ENCODE results near the gene OSBPL9.
"Not testable (repeated sequence)": the region's sequence is repeated elsewhere in the genome, so short reads cannot be mapped to it uniquely, and the experiment has no call there.

The OSBPL9 gene

DNA sequence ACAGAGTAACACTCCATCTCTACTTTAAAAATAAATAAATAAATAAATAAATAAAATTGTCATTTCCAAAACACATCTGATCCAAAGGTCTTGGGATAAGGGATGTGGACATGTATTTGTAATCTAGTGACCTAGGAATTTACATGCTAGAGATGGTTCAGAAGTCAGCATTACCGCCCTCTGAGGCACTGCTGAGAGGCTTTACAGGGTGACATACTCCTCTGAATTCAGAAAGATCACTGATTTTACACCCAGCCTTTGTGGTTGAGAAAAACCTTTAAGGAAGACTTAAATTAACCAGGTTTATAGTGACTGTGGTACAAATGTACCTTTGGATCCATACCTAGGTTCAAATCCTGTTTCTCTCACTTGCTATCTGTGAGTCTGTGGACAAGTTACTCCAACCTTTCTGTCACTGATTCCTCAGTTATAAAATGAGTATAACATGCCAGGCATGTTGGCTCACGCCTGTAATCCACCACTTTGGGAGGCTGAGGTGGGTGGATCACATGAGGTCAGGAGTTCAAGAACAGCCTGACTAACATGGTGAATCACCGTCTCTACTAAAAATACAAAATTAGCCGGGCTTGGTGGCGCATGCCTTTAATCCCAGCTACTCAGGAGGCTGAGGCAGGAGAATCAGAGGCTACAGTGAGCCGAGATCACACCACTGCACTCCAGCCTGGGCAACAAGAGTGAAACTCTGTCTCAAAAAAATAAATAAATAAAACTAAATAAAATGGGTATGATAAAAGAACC is 20.1 kb downstream of the OSBPL9 start:
- DNase-seq (ENCODE audit: low read depth), result no peak

DNA sequence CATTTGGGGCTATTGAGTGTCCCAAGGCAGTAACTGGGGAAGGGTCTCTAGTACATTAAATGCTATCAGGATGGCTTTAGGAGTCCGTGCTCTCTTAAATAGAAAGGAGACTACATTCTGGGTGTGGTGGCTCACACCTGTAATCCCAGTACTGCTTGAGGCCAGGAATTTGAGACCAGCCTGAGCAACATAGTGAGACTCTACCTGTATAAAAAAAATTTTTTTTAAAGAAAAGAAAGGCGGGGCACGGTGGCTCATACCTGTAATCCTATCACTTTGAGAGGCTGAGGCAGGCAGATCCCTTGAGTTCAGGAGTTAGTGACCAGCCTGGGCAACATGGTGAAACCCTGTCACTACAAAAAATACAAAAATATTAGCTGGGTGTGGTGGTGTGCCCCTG is 21.5 kb downstream of the OSBPL9 start:
- no peak for DNase-seq (ENCODE audit: low read depth)

DNA sequence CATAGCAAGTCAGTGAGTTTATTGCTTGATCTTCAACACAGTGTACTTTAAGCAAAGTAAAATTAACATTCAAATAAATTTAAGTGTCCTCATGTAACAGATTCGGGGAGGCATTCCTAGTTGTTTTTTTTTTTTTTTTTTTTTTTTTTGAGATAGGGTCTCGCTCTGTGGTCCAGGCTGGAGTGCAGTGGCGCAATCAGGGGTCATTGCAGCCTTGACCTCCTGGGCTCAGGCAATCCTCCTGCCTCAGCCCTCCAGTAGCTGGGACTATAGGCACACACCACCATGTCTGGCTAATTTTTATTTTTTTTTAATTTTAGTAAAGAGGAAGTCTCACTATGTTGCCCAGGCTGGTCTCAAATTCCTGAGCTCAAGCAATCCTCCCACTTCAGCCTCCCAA is 22.8 kb downstream of the OSBPL9 start:
- DNase-seq (ENCODE audit: low read depth), result no peak

DNA sequence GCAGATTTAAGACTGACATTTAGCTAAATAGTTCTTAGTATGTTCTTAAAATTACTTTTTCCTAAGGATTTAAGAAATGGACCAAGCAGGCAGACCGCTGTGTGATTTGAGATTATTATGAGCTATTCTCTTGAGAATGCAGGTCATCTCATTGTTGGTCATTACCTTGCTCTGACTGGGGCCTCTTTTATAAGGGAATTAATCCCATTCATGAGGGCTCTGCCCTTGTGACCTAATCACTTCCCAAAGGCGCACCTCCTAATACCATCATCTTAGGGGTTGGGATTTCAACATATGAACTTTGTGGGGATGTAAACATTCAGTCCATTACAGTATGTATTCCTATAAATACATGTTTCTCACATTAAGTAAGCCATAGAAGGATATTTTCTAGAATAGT is 24.2 kb downstream of the OSBPL9 start:
- DNase-seq (ENCODE audit: low read depth), result no peak

DNA sequence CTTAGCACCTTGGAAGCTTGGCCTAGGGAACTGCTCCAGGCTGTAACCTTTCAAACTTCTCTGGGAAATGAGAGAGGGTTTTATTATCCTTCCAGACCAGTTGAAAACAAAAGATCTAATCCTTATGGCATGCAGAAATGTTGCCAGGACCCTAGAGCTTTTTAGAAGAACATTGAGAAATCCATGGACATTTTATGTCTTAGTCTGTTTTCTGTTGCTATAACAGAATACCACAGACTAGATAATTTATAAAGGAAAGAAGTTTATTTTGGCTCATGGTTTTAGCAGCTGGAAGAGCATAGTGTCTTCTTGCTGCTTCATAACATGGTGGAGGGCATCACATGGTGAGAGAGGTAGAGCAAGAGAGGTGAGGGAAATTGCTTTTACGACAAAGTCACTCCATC is 25.8 kb downstream of the OSBPL9 start:
- no peak for DNase-seq (ENCODE audit: low read depth)

DNA sequence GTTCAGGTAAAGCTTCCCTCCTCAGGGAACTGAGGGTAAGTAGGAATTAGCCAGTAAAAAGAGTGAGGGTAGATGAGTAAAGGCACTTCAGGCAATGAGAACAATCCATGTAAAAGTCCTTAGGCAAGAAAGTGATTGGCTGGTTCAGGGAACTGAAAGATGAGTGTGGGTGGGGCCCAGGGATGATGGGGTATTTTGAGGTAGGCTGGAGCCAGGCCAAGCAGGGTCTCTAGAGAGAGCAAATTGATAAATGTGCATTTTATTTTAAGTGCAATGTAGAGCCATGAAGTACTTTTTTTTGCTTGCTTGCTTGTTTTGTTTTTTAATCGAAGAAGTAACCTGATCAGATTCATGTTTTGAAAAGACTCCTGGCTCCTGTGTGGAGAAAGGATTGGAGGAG is 26.5 kb downstream of the OSBPL9 start:
- no peak for DNase-seq (ENCODE audit: low read depth)

DNA sequence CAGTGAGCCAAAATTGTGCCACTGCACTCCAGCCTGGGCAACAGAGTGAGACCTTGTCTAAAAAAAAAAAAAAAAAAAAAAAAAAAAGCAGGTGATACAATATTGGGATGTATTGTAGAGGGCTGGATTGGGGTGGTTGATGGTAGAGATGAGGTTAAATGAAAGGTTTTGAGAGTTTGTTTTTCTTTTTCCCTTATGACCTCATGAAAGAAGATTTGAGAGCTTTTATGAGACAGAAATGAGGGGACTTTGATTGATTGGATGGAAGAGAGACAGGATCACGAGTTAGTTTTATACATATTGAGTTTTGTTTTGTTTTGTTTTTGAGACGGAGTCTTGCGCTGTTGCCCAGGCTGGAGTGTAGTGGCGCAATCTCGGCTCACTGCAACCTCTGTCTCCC is 27.1 kb downstream of the OSBPL9 start:
- DNase-seq (ENCODE audit: low read depth), result no peak

DNA sequence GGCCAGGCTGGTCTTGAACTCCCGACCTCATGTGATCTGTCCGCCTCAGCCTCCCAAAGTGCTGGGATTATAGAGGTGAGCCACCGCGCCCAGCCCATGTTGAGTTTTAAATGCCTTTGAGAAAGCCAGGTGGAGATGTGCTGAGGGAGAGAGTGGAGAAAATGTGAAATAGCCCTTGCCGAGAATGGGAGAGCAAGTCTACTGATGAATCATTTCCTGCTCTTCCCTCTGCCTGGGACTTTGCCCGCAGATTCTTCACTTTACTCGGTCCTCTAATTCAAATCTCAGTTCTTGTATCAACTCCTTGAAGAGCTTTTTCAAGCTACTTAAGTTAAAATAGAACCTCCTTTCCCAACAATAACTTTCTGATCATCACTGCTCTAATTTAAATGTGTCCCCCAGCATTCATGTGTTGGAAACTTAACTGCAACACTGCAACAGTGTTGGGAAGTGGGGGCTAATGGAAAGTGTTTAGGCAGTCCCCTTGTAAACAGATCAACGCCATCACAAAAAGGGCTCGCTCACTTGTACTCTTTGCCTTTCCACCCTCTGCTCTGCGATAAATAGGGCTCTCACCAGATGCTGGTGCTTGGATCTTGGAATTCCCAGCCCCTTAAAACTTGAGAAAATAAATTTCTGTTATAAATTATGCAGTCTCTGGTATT is 27.8 kb downstream of the OSBPL9 start:
- no peak for DNase-seq (ENCODE audit: low read depth)

DNA sequence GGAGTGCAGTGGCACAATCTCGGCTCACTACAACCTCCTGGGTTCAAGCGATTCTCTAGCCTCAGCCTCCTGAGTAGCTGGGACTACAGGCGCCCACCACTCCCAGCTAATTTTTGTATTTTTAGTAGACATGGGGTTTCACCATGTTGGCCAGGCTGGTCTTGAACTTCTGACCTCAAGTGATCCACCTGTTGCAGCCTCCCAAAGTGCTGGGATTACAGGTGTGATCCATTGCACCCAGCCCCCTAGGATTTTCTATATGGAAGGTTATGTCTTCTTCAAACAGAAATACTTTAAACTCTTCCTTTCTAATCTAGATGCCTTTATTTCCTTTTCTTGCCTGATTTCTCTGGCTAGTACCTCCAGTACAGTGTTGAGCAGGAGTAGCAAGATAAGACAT is 29.7 kb downstream of the OSBPL9 start:
- DNase-seq (ENCODE audit: low read depth), result not testable (repeated sequence)

DNA sequence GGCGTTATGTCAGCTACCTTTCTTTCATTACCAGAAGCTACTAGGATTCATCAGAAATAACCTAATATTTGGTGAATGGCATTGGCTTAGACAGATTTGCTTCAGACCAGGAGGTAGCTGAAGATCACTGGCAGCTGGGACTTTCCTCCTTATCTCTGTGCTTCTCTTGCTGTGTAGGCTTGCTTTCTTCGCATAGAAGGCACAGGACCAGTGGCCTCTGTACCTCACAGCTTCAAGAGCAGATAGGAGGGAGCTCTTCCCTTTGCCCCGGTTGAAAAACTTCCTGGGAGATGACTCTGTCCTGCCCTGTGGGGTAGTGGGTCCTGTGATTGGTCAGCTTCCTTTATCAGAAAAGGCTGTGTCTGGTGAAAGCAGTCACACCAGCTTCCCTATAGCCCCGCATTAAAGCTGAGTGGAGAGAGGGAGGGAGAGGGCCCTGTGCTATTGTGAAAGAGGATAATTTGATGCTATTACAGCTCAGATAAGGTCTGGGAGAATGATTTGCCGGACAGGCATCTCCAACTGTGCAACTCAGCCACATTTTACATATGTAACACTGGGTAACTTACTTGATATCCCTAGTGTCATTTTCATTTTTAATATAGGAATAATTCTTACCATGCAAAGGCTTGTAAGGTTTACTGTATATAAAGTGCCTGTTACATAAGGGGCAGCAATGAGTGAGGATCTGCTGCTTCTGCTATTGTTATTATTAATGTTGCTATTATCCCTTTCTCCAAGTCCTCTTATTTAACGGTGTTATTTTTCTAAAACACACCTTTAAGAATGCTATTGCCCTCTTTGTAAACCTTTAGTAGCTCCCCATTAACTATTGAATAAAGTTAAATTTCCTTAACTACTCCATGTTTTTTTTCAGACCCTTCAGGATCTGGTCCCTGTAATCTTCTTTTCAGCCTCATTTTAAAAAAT is 31.6 kb downstream of the OSBPL9 start:
- DNase-seq (ENCODE audit: low read depth), result no peak

DNA sequence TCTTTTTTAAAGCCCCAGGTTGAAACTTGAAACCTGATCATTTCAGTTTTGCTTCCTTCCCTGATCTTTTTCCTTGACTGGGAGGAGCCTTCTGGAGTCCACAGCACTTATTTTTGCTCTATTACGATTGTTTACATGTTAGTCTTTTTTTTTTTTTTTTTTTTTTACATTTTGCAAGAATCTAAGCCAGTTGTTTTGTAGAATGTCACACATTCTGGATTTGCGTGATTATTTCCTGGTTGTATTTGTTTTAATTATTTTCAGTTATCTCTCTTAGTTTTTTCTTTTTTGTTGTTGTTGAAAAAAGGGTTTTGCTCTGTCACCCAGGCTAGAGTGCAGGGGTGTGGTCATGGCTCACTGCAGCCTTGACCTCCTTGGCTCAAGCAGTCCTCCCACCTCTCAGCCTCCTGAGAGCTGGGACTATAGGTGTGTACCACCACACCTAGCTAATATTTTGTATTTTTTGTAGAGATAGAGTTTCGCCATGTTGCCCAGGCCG is 32.8 kb downstream of the OSBPL9 start:
- DNase-seq (ENCODE audit: low read depth), result no peak

DNA sequence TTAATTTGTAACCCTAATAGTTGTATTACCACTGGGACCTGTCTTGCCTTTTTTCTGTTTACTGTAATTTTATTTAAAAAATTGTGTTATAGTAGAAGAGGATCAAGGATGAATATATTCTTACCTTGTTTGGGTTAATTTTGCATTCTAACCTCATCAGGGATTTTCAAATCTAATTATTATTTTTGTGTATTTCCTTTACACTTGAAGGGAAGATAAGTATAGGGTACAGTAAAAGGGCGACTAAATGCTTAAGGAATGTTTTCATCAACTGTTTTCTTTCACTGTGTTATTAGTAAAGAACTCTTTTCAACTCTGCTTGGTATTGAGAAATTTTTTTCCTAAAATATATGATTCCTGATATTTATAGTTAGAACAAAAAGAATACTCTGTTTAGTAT is 33.3 kb downstream of the OSBPL9 start:
- DNase-seq (ENCODE audit: low read depth), result no peak

DNA sequence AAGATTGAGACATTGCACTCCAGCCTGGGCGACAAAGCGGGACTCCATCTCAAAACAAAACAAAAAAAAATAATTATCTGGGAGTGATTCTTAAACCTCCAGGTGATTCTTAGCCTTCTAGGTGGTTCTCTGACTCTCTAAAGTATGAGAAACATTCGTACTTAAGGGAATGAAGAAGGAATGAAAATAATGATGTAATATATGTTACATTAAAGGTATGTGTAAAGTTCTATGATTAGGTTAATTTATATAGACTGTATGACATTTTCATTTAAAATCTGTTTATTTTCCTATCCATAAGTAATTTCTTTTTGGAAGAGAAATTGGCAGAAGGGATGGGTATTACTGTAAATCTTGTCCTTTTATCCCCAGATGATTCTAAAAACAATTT is 34.7 kb downstream of the OSBPL9 start:
- no peak for DNase-seq (ENCODE audit: low read depth)

DNA sequence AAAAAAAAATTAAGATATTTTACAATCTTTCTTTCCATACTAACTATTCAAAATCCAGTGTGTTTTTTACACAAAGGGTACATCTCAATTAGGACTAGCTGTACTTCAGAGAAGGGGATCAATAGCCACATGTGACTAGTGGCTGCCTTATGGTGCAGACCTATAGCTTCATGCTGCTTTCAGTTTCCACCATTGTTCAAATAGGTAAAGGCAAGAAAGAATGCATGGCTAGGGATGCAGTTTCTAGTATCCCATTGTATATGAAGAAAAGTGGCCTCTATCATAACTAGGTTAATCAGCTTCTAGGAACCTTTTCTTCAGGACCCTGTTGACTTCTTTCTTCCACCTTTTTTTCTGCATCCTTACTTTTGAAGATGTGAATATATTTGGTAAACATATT is 35.7 kb downstream of the OSBPL9 start:
- no peak for DNase-seq (ENCODE audit: low read depth)

DNA sequence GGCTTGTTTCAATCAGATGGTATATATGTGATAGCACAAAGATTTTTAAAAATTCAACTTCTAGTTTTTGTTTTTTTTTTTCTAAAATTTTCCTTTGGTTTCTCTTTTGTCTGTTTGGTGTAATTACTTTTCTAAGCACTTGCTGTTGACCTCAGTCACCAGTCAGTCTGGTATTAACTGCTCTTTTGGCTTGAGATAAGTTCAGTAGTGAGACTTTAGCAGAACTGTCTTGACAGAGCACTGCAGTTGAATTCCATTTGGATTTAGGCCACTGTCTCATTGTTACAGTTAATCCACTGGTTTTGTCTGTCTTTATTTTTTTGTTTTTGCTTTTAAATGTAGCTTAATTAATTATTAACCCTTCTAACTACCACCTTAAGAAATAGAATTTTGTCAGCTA is 36.2 kb downstream of the OSBPL9 start:
- DNase-seq (ENCODE audit: low read depth), result no peak

DNA sequence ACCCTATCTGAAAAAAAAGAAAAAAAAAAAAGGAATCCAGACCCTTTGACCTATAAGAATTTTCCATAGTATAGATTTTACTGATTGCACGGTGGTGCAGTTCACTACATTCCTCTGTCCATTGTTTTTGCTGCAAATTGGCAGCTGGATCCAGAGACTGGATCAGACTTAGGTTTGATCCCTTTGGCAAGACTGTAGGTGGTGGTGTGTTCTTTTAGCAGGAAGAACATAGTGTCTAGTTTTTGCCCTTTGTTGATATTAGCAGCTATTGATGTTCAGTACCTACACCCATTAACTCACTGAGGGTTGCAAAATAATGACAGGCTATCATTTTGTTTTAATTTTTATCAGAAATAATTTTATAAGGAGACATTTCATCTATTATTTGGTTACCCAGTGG is 37.1 kb downstream of the OSBPL9 start:
- DNase-seq (ENCODE audit: low read depth), result no peak

DNA sequence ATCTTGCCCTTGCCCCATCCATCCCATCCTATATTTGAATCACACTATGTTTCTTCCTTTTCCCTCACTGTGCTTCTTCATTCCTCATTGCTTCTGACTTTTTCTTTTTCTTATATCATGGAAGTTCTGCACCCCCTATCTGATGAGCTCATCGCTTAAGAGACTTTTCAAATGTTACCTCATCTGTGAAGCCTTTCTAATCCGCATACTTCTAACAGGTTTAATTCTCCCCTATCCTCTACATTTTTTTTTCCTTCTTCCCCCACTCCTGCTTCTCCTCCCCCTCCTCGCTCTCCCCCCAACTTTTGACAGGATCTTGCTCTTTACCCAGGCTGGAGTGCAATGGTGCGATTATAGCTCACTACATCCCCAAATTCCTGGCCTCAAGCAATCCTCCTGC is 39.5 kb downstream of the OSBPL9 start:
- DNase-seq (ENCODE audit: low read depth), result no peak

DNA sequence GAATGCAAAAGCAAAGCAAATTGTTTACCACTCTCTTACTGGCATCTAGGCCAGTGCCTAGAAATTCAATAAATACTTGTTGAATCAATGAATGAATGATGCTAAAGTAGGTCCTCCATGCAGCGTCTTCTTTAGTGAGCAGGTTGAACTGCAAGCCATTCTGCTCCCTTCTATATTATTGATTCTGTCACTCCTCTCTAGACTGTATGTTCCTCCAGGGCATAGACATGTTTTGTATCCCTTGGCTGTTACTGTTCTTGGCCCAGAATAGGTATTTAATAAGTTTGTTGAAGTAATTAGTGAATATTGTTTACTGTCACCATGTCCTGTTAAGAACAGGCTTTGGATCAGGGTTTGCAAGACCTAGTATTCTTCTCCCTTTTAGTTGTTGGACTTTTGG is 43.7 kb downstream of the OSBPL9 start:
- DNase-seq (ENCODE audit: low read depth), result no peak

DNA sequence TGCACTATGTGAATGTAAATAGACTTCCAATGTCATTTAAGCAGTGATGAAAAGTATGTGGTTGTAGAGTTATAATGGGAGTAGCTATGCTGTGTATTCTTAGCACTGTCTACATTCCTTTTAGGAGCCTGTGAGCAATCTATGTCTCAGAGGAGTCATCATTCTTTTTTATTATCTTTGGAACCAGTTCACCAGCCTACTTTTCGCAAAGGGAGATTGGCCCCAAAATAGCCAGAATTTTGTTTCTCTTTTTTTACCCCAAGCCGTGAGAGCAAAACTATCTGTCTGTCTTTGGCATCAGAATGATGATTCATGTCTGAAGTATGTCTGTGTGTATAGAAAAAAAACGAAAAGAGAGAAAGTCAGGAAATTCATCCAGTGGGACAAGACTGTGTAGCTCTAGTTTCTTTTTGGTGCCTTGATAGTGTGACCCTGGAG is 44.2 kb downstream of the OSBPL9 start:
- DNase-seq (ENCODE audit: low read depth), result no peak

DNA sequence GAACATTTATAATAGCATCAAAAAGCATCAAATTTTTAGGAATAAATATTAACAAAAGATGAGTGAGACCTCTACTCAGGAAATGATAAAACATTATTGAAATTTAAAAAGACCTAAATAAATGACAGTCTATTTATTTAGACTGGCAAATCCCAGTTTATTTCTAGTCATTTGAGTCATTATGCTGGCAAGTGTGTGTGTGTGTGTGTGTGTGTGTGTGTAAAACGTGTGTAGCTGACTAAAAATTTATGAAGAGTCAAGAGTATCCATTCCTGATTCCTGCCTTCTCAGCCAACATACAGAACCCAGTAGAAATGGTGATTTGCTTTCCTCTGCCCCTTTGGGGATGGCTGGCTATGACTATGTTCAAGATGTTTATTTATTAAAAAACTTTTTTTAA is 46.2 kb downstream of the OSBPL9 start:
- DNase-seq (ENCODE audit: low read depth), result no peak

DNA sequence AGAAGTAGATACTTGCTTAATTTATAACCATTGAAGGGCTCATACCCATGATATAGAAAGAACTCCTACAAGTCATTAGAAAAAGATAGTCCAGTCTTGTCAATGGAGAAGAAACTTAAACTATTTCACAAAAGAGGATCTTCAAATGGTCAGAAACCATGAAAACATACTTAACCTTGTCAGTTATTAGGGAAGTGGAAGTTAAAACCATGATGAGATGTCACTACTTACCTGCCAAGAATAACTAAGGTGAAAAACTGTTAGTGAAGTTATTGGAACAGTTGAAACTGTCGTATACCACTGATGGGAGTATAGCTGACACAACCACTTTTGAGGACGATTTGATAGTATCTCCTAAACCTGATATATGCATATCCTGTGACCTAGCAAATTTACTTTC is 46.8 kb downstream of the OSBPL9 start:
- no peak for DNase-seq (ENCODE audit: low read depth)

DNA sequence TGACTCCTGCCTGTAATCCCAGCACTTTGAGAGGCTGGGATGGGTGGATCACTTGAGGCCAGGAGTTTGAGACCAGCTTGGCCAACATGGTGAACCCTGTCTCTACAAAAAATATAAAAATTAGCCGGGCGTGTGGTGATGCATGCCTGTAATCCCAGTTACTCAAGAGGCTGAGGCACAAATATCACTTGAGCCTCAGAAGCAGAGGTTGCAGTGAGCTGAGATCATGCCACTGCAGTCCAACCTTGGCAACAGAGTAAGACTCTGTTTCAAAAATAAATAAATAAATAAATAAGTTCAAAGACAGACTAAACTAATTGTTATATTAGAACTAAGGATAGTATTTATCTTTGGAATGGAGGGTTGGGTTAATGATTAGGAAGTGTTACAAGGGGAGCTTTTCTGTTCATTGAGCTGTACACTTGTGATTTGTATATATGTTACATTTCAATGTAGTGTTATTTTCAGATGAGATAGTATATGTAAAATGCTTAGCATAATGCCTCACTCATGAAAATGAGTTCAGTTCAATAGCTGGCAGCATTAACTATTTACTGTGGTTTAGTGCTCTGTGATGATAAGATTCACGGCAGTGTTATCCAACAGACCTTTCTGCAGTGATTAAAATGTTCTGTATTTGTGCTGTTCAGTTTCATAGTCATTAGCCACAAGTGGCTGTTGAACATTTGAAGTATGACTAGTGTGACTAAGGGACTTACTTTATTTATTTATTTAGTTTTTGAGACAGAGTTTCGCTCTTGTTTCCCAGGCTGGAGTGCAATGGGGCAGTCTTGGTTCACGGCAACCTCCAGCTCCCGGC is 47.7 kb downstream of the OSBPL9 start:
- no peak for DNase-seq (ENCODE audit: low read depth)

All from stimulated activated CD8-positive, alpha-beta memory T cell treated with anti-CD3 and anti-CD28 coated beads, Interleukin-15, amount 100 ng/mL, for 1 hour (primary cell).